Ovary (tissue), 3 donors: ENCODE measurements around the gene PHF21B.

Experiments
- EP300 ChIP-seq: sonication (generic); formaldehyde crosslinking; IDR thresholded peaks from one replicate; pipeline ENCODE4 v1.6.1; 2017; ENCODE audit warnings: antibody characterized with exemption
- POLR2A ChIP-seq: fragments of 450-650 bp; IDR thresholded peaks from one replicate; pipeline ENCODE4 v1.6.1; 2017; ENCODE audit warnings: antibody characterized with exemption, mild to moderate bottlenecking, moderate library complexity
- TF ChIP-seq, protein P1 (sequence below), 3 donors: fragments of 450-650 bp in 2 of 3; fragments of 200-600 bp in 1 of 3; IDR thresholded peaks; one replicate each; pipeline versions ENCODE4 v1.5.1 to v1.8.0; 2016 to 2022; ENCODE audit warnings: antibody characterized with exemption in 3 of 3, mild to moderate bottlenecking in 1 of 3
- donor health status: DM: no; HTN: no; CAD: no.

GRCh38 chr22:44901301-44901700, 108.5 kb downstream of the PHF21B start:
- TF ChIP-seq, protein P1, sequence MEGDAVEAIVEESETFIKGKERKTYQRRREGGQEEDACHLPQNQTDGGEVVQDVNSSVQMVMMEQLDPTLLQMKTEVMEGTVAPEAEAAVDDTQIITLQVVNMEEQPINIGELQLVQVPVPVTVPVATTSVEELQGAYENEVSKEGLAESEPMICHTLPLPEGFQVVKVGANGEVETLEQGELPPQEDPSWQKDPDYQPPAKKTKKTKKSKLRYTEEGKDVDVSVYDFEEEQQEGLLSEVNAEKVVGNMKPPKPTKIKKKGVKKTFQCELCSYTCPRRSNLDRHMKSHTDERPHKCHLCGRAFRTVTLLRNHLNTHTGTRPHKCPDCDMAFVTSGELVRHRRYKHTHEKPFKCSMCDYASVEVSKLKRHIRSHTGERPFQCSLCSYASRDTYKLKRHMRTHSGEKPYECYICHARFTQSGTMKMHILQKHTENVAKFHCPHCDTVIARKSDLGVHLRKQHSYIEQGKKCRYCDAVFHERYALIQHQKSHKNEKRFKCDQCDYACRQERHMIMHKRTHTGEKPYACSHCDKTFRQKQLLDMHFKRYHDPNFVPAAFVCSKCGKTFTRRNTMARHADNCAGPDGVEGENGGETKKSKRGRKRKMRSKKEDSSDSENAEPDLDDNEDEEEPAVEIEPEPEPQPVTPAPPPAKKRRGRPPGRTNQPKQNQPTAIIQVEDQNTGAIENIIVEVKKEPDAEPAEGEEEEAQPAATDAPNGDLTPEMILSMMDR (IDR thresholded peaks at IDR 0.05) = no peak
- TF ChIP-seq EP300 = no peak
- no peak for TF ChIP-seq POLR2A
